ENCODE measurements around the gene NRP2. TPM values are rescaled to one million over a fixed set of nuclear protein-coding genes. Genes with fewer than 3 reads are reported as not detected.
A peak's percentile ranks its signal among the peaks of the same experiment; 100 is the strongest.

NRP2 gene
- total RNA-seq, 6 donors from 2014 or later, result 61.4 to 99.4 (median 71.8) TPM

- H3K9me3 ChIP-seq, result no peaks in the 10 kb centered on the region
- no peak for TF ChIP-seq POLR2AphosphoS5 (IDR thresholded peaks at IDR 0.05)
- TF ChIP-seq POLR2A (IDR thresholded peaks at IDR 0.05), result no peak
- TF ChIP-seq EP300 (IDR thresholded peaks at IDR 0.05), result no peak
- TF ChIP-seq CTCF (IDR thresholded peaks at IDR 0.05), result no peak
- no peak for ATAC-seq (ENCODE audit: low FRiP score in 2 of 2)
- no peaks in the 10 kb centered on the region for H3K27me3 ChIP-seq
- H3K4me3 ChIP-seq, result no peak overlapping the region
- no peaks in the 10 kb centered on the region for H3K36me3 ChIP-seq
- no peak overlapping the region for H3K27ac ChIP-seq
- no peak for DNase-seq
- peaks cover 5 to 30% (median 19%) of the 10 kb centered on the region in 4 donors for H3K4me1 ChIP-seq
- WGBS, 2 donors, result 54 to 60% methylated on average over 6 of the region's 6 CpGs
Observed at GRCh38 chr2:205775097-205775877, 93.0 kb downstream of the NRP2 start.

- Histone ChIP-seq H3K36me3 (no peaks in the 10 kb centered on the region), H3K27me3 (no peaks in the 10 kb centered on the region), H3K9me3 (no peaks in the 10 kb centered on the region), H3K4me1 (peaks cover 5 to 21% (median 19%) of the 10 kb centered on the region in 4 donors), H3K4me3 (no peak overlapping the region), H3K27ac (peak overlapping the region in 1 of 4 donors; percentile 24)
- WGBS, 2 donors, result 86 to 92% methylated on average over 17 to 19 of the region's 19 CpGs
- ATAC-seq (ENCODE audit: low FRiP score in 2 of 2) (peak in 1 of 2 donors; percentile 73), DNase-seq (peak; percentile 57 to 82)
- TF ChIP-seq POLR2AphosphoS5 (IDR thresholded peaks at IDR 0.05), result no peak
- peak in 5 of 6 experiments; percentile 25 to 68 (median 57) for TF ChIP-seq CTCF (IDR thresholded peaks at IDR 0.05)
- TF ChIP-seq POLR2A (IDR thresholded peaks at IDR 0.05), result no peak
Observed at GRCh38 chr2:205776139-205776538, 93.8 kb downstream of the NRP2 start.

- H3K27ac ChIP-seq, result peak overlapping the region in 1 of 4 donors; percentile 24
- WGBS, 2 donors, result 76 to 78% methylated on average over 5 of the region's 5 CpGs
- ATAC-seq (ENCODE audit: low FRiP score in 2 of 2), result no peak
- H3K36me3 ChIP-seq, result no peaks in the 10 kb centered on the region
- H3K4me1 ChIP-seq, result peaks cover 10 to 19% (median 15%) of the 10 kb centered on the region in 4 donors
- no peaks in the 10 kb centered on the region for H3K27me3 ChIP-seq
- no peak overlapping the region for H3K4me3 ChIP-seq
- H3K9me3 ChIP-seq, result no peaks in the 10 kb centered on the region
- TF ChIP-seq POLR2A (IDR thresholded peaks at IDR 0.05), result no peak
- TF ChIP-seq POLR2AphosphoS5 (IDR thresholded peaks at IDR 0.05), result no peak
- no peak for TF ChIP-seq CTCF (IDR thresholded peaks at IDR 0.05)
- no peak for TF ChIP-seq EP300 (IDR thresholded peaks at IDR 0.05)
- DNase-seq, result no peak
Observed at GRCh38 chr2:205776720-205777119, 94.4 kb downstream of the NRP2 start.

- WGBS, 2 donors, result 75 to 77% methylated on average over 3 of the region's 3 CpGs
- no peaks in the 10 kb centered on the region for H3K9me3 ChIP-seq
- peak; percentile 28 to 83 for ATAC-seq (ENCODE audit: low FRiP score in 2 of 2)
Observed at GRCh38 chr2:205778356-205778755, 96.1 kb downstream of the NRP2 start.

More at GRCh38 chr2:205778356-205778755, 96.1 kb downstream of the NRP2 start:
- peak in 1 of 2 donors; percentile 65 for DNase-seq
- no peaks in the 10 kb centered on the region for H3K36me3 ChIP-seq
- TF ChIP-seq POLR2A (IDR thresholded peaks at IDR 0.05) (no peak), EP300 (IDR thresholded peaks at IDR 0.05) (peak in 1 of 4 donors; percentile 41), POLR2AphosphoS5 (IDR thresholded peaks at IDR 0.05) (peak in 1 of 2 donors; percentile 23), CTCF (IDR thresholded peaks at IDR 0.05) (no peak)
- H3K27ac ChIP-seq, result no peak overlapping the region
- peaks cover 9 to 16% (median 11%) of the 10 kb centered on the region in 4 donors for H3K4me1 ChIP-seq
- H3K27me3 ChIP-seq, result no peaks in the 10 kb centered on the region
- H3K4me3 ChIP-seq, result no peak overlapping the region

All from upper lobe of left lung (tissue), 6 donors.